BLaER1 (cell line): Measurements from ENCODE around the gene MYLK.

ENCODE experiments used
- H3K27ac ChIP-seq: shearing (Covaris generic); formaldehyde crosslinking; 2 replicates; pipeline ENCODE4 v1.8.1; 2022
- H3K27me3 ChIP-seq: shearing (Covaris generic); formaldehyde crosslinking; 2 replicates; pipeline ENCODE4 v1.8.1; 2022
- H3K36me3 ChIP-seq: shearing (Covaris generic); formaldehyde crosslinking; 2 replicates; pipeline ENCODE4 v1.8.1; 2022
- H3K4me1 ChIP-seq: shearing (Covaris generic); formaldehyde crosslinking; 2 replicates; pipeline ENCODE4 v1.8.1; 2022
- H3K4me2 ChIP-seq: shearing (Covaris generic); formaldehyde crosslinking; 2 replicates; pipeline ENCODE4 v1.8.1; 2022
- H3K4me3 ChIP-seq: shearing (Covaris generic); formaldehyde crosslinking; 2 replicates; pipeline ENCODE4 v1.8.1; 2022
- H3K9ac ChIP-seq: shearing (Covaris generic); formaldehyde crosslinking; 2 replicates; pipeline ENCODE4 v1.8.1; 2022
- H3K9me3 ChIP-seq: shearing (Covaris generic); formaldehyde crosslinking; 2 replicates; pipeline ENCODE4 v1.8.1; 2022
- H4K20me1 ChIP-seq: shearing (Covaris generic); formaldehyde crosslinking; 2 replicates; pipeline ENCODE4 v1.8.1; 2022
- Cebpa-rat ChIP-seq: shearing (Covaris generic); IDR thresholded peaks from 2 replicates; pipeline ENCODE4 v1.8.1; 2022

Gene MYLK

DNA sequence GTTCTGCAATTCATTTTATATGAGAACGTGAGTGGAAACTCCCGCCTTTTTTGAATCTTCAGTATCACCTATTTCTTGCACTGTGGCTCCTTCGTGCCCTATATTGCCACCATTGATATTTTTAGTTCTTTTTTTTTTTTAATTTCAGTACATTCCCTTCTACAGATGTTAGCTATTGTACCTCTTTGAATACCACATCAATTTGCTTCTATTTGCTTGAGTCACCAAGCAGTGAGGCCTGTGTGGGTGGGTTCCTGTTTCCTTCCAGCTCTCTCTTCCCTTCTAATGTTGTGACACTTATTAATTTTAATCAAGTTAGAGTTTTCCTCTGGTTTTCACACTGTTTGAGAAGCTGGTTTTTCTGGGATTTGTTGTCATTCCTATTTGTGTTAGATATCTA, 308.0 kb downstream of the MYLK start:
- Histone ChIP-seq H3K9ac (peak overlapping the region; percentile 26; the same call in 1 of the 2 replicates), H3K27ac (no peak overlapping the region), H4K20me1 (no peaks in the 10 kb centered on the region), H3K4me2 (peak overlapping the region; percentile 51), H3K4me1 (peaks cover 28% of the 10 kb centered on the region), H3K27me3 (no peaks in the 10 kb centered on the region), H3K36me3 (peaks cover 45% of the 10 kb centered on the region), H3K9me3 (no peaks in the 10 kb centered on the region), H3K4me3 (no peak overlapping the region)
- TF ChIP-seq Cebpa-rat: no peak

DNA sequence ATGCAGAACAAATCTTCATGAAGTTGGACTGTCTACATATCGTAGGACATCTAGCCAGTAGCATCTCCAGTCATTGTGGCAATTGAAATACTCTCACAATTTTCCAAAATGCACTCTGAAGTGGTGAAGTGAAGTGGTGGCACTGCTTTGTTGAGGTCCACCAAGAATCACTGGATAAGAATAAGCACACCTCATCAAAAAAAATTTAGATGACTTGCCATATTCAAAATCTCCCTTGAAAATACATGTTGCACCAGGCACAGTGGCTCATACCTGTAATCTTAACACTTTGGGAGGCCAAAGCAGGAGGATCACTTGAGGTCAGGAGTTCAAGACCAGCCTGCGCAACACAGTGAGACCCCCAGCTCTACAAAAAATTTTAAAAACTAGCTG, 312.2 kb downstream of the MYLK start:
- Histone ChIP-seq H3K27me3 (no peaks in the 10 kb centered on the region), H3K4me2 (no peak overlapping the region), H3K4me3 (no peak overlapping the region), H3K27ac (no peak overlapping the region), H4K20me1 (no peaks in the 10 kb centered on the region), H3K9me3 (no peaks in the 10 kb centered on the region), H3K36me3 (peaks cover 29% of the 10 kb centered on the region), H3K4me1 (peaks cover 28% of the 10 kb centered on the region), H3K9ac (no peak overlapping the region)
- TF ChIP-seq Cebpa-rat: no peak

DNA sequence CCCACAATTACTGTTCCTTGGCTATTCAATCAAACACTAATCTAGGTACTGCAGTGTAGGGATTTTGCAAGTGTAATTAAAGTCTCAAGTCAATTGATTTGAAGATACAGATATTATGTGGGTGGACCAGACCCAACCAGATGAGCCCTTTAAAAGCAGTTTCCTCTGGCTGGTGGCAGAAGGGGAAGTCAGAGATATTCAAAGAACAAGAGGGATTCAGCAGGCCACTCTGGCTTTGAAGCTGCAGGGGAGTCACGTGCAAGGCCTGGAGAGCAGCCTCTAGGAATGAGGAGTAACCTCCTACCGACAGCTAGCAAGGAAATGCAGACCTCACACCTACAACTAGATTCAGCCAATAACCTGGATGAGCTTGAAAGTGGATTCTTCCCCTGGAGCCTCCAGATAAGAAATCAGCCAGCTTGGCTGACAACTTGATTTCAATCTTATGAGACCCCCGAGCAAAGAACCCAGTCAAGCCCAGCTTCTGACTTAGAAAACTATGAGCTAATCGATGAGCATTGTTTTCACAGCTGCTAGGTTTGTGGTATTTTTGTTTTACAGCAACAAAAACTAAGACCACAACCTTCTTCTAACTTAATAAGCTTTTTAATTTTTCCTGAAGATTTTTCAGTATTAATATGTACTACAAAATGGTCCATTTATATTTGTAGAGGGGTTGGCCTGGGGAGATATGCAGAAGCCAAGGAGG, 312.7 kb downstream of the MYLK start:
- H3K4me3 ChIP-seq: no peak overlapping the region
- no peak overlapping the region for H3K9ac ChIP-seq
- H3K9me3 ChIP-seq: no peaks in the 10 kb centered on the region
- H3K4me1 ChIP-seq: peaks cover 23% of the 10 kb centered on the region
- H3K36me3 ChIP-seq: peaks cover 33% of the 10 kb centered on the region
- H4K20me1 ChIP-seq: no peaks in the 10 kb centered on the region
- no peak for TF ChIP-seq Cebpa-rat
- no peaks in the 10 kb centered on the region for H3K27me3 ChIP-seq
- no peak overlapping the region for H3K27ac ChIP-seq
- H3K4me2 ChIP-seq: peak overlapping the region; percentile 15

- Histone ChIP-seq H4K20me1 (no peaks in the 10 kb centered on the region), H3K9ac (no peak overlapping the region), H3K27ac (no peak overlapping the region), H3K4me2 (no peak overlapping the region), H3K9me3 (no peaks in the 10 kb centered on the region), H3K4me3 (no peak overlapping the region), H3K27me3 (no peaks in the 10 kb centered on the region), H3K36me3 (peaks cover 34% of the 10 kb centered on the region), H3K4me1 (peaks cover 10% of the 10 kb centered on the region)
- TF ChIP-seq Cebpa-rat: no peak
These were observed 315.3 kb downstream of the MYLK start for GRCh38 chr3:123568875-123569274.

- H3K27ac ChIP-seq: no peak overlapping the region
- no peak overlapping the region for H3K9ac ChIP-seq
- H3K36me3 ChIP-seq: peaks cover 35% of the 10 kb centered on the region
- no peaks in the 10 kb centered on the region for H3K27me3 ChIP-seq
- H3K4me2 ChIP-seq: no peak overlapping the region
- no peaks in the 10 kb centered on the region for H4K20me1 ChIP-seq
- peaks cover 10% of the 10 kb centered on the region for H3K4me1 ChIP-seq
- H3K9me3 ChIP-seq: no peaks in the 10 kb centered on the region
- no peak for TF ChIP-seq Cebpa-rat
- H3K4me3 ChIP-seq: no peak overlapping the region
These were observed 316.1 kb downstream of the MYLK start for GRCh38 chr3:123568034-123568433.

DNA sequence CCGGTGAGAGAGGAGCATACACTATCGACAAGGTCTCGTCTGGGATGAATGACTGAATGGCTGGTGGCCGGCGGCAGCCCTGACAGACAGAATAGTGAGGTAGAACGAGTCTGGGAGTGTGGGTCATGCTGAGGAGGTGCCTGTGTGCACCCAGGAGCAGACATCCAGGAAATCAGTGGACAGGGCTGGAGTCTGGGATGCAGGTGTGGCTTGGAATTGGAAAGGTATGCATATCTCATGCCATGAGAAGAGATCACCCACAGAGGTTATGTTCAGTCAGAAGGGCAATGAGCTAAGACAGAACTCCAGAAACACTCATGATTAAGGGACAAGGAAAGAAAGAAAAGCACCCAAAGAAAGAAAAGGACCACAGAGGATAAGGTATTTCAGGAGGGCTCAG, 320.1 kb downstream of the MYLK start:
- no peak for TF ChIP-seq Cebpa-rat
- Histone ChIP-seq H3K9me3 (no peaks in the 10 kb centered on the region), H3K4me1 (peaks cover 12% of the 10 kb centered on the region), H3K4me3 (no peak overlapping the region), H3K27me3 (no peaks in the 10 kb centered on the region), H3K9ac (no peak overlapping the region), H3K36me3 (peaks cover 25% of the 10 kb centered on the region; the same call in 1 of the 2 replicates), H3K4me2 (no peak overlapping the region), H4K20me1 (peaks cover 13% of the 10 kb centered on the region; the same call in 1 of the 2 replicates), H3K27ac (no peak overlapping the region)

DNA sequence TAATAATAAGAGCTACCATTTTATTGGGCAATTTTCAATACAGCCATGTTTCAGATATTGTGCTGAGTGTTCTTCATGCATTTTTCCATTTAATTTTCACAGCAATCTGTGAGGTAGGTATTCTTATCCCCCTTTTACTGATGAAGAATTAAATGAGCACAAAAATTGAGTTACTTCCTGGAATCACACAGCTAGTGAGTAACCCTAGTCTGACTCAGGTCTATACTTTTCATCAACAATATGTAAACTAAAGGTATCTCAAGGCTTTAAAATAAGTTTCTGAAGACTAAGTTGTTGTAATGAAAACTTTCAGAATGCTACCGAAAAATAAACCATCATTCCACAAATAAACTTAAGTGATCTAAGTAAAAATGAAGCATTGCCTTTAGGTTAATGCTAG, 321.6 kb downstream of the MYLK start:
- no peak overlapping the region for H3K4me3 ChIP-seq
- no peak overlapping the region for H3K4me2 ChIP-seq
- no peak overlapping the region for H3K27ac ChIP-seq
- no peak overlapping the region for H3K9ac ChIP-seq
- TF ChIP-seq Cebpa-rat: no peak
- H3K27me3 ChIP-seq: no peaks in the 10 kb centered on the region
- peaks cover 13% of the 10 kb centered on the region; the same call in 1 of the 2 replicates for H4K20me1 ChIP-seq
- H3K36me3 ChIP-seq: peaks cover 15% of the 10 kb centered on the region; the same call in 1 of the 2 replicates
- peaks cover 12% of the 10 kb centered on the region for H3K4me1 ChIP-seq
- no peaks in the 10 kb centered on the region for H3K9me3 ChIP-seq

- H3K9ac ChIP-seq: 0 out of 2 replicates have a peak overlapping the region, but pooled peaks have one; percentile 6
- TF ChIP-seq Cebpa-rat: no peak
- H3K4me2 ChIP-seq: peak overlapping the region; percentile 40
These were observed 322.9 kb downstream of the MYLK start for GRCh38 chr3:123561188-123561587.

More at GRCh38 chr3:123561188-123561587, 322.9 kb downstream of the MYLK start:
- 0 out of 2 replicates have a peak, but pooled peaks cover under 1% of the 10 kb centered on the region for H3K9me3 ChIP-seq
- no peak overlapping the region for H3K4me3 ChIP-seq
- H3K36me3 ChIP-seq: peaks cover 8% of the 10 kb centered on the region; the same call in 1 of the 2 replicates
- H3K4me1 ChIP-seq: peaks cover 12% of the 10 kb centered on the region
- H4K20me1 ChIP-seq: peaks cover 13% of the 10 kb centered on the region; the same call in 1 of the 2 replicates
- H3K27me3 ChIP-seq: no peaks in the 10 kb centered on the region
- H3K27ac ChIP-seq: no peak overlapping the region
